HG03175 (cell line): ENCODE data around the gene KLHDC10.
A peak's percentile ranks its signal among the peaks of the same experiment; 100 is the strongest.
"Not testable (repeated sequence)": the region's sequence is repeated elsewhere in the genome, so short reads cannot be mapped to it uniquely, and the experiment has no call there.

Source experiments
- ATAC-seq: cut with Tn5 transposase; IDR thresholded peaks from one replicate; pipeline ENCODE4 v1.9.1; 2021; ENCODE audit warnings: mild to moderate bottlenecking, moderate library complexity; ENCODE audit not compliant: unreplicated experiment

Gene KLHDC10

GRCh38 chr7:130152493-130153210 lies 82.3 kb downstream of the KLHDC10 start:
- ATAC-seq = no peak

GRCh38 chr7:130153211-130153908 lies 83.0 kb downstream of the KLHDC10 start:
- no peak for ATAC-seq

- ATAC-seq = no peak
Observed at GRCh38 chr7:130154131-130154500, 83.8 kb downstream of the KLHDC10 start.

- no peak for ATAC-seq
Observed at GRCh38 chr7:130154501-130155317, 84.4 kb downstream of the KLHDC10 start.

GRCh38 chr7:130156140-130156539 lies 85.8 kb downstream of the KLHDC10 start:
- no peak for ATAC-seq

- ATAC-seq = no peak
Observed at GRCh38 chr7:130157700-130158099, 87.4 kb downstream of the KLHDC10 start.

GRCh38 chr7:130160023-130160422 lies 89.7 kb downstream of the KLHDC10 start:
- ATAC-seq = no peak

- no peak for ATAC-seq
Observed at GRCh38 chr7:130160455-130160854, 90.1 kb downstream of the KLHDC10 start.

- no peak for ATAC-seq
Observed at GRCh38 chr7:130162196-130162595, 91.9 kb downstream of the KLHDC10 start.

- ATAC-seq = no peak
Observed at GRCh38 chr7:130174237-130174959, 104.1 kb downstream of the KLHDC10 start.

GRCh38 chr7:130178251-130178650 lies 107.9 kb downstream of the KLHDC10 start:
- ATAC-seq = no peak

- no peak for ATAC-seq
Observed at GRCh38 chr7:130179631-130180030, 109.3 kb downstream of the KLHDC10 start.

- ATAC-seq = no peak
Observed at GRCh38 chr7:130180571-130181262, 110.4 kb downstream of the KLHDC10 start.

GRCh38 chr7:130181263-130181605 lies 110.9 kb downstream of the KLHDC10 start:
- no peak for ATAC-seq

- ATAC-seq = peak; percentile 78
Observed at GRCh38 chr7:130182990-130183389, 112.7 kb downstream of the KLHDC10 start.

- not testable (repeated sequence) for ATAC-seq
Observed at GRCh38 chr7:130184349-130184748, 114.0 kb downstream of the KLHDC10 start.
